Superior temporal gyrus (tissue), 1 donor: ENCODE data around the gene LRRIQ1.
A peak's percentile ranks its signal among the peaks of the same experiment; 100 is the strongest.

Source experiments
- DNase-seq: peaks from one replicate; pipeline ENCODE4 v3.0.0-alpha.2; 2016; ENCODE audit errors: extremely low spot score

Gene LRRIQ1

GRCh38 chr12:85060916-85061315 is 24.8 kb downstream of the LRRIQ1 start:
- DNase-seq, result no peak

- no peak for DNase-seq
Observed at GRCh38 chr12:85065837-85066482, 29.8 kb downstream of the LRRIQ1 start.

DNA sequence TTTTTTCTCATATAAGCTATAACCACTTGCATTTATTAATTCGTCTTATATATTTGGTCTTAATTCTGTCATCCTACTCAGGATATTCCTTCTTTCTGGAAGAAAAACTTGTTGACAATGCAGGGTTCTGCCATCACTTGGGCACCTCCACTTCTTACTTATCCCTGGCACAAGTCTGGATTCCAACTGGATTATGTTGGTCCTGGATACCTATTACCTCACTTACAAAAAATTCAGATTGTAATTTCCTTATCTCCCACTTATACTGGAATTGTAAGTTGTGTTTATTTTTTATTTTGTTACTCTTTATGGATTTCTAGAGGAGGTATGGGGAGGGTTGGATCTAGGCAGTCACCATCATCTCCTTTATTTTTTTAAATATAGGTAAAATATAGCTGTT is 36.7 kb downstream of the LRRIQ1 start:
- DNase-seq, result no peak

GRCh38 chr12:85076688-85077430 is 40.7 kb downstream of the LRRIQ1 start:
- peak; percentile 82 for DNase-seq

GRCh38 chr12:85085066-85085465 is 48.9 kb downstream of the LRRIQ1 start:
- DNase-seq, result no peak

DNA sequence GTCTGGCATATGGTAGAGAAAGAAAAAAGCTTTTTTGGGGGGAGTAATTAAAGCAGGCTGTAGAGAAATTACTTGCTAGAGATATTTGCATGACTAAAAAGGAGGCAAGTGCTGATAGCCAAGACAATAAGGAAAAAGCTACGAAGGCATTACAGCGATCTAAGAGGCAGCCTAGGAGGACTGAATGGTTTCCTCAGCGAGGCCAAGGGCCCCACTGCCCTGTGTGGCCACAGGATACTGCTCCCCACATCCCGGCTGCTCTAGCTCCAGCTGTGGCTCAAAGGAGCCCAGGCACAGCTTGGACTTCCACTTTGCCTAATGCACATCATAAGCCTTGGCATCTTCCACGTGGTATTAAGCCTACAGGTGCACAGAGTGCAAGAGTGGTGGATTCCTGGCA is 53.6 kb downstream of the LRRIQ1 start:
- DNase-seq, result no peak

GRCh38 chr12:85092814-85093370 is 56.7 kb downstream of the LRRIQ1 start:
- DNase-seq, result no peak

DNA sequence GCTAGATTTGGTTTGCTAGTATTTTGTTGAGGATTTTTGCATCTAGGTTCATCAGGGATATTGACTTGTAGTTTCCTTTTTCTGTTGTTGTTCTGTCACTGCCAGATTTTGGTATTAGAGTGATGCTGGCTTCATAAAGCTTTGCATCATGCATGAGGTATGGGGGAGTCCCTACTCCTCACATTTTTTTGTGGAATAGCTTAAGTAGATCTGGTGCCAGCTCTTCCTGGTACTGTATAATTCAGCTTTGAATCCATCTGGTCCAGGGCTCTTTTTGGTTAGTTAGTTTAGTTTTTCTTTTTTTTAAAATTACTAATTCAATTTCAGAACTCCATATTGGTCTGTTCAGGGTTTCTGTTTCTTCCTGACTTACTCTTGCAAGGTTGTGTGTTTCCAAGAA is 59.4 kb downstream of the LRRIQ1 start:
- no peak for DNase-seq

DNA sequence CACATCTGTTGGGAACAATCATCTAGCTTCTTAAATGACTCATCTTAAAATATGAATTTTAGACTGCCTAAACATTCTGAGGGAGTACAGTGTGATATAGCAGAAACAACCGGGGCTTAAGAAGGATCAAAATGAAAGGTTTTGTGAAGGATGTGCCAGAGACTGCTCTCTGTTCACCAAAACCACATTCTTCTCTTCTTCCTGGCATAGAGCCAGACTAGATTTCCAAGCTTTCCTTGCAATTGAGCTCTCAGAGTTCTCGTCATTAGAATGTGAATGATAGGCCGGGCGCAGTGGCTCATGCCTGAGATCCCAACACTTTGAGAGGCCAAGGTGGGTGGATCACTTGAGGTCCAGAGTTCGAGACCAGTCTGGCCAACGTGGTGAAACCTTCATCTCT is 94.5 kb downstream of the LRRIQ1 start:
- DNase-seq, result no peak

DNA sequence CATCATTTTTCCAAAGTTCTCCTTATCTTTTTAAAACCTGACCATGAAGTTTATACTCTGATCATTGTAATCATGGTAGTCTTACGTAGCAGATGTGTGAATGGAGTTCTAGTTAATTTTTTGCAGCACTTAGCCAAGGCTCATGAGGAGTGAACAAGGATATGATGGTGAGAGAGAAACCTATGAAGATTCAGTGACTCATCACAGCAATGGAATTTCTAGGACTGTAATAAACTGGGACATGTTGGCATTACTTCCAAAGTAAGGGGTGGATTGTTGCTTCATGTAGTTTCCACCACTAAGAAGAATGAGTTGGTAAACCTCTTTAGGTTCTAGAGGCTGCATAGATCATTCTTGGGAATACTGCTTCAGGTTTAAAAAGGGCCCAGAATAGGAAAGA is 102.7 kb downstream of the LRRIQ1 start:
- no peak for DNase-seq

GRCh38 chr12:85147331-85147730 is 111.2 kb downstream of the LRRIQ1 start:
- DNase-seq, result no peak

DNA sequence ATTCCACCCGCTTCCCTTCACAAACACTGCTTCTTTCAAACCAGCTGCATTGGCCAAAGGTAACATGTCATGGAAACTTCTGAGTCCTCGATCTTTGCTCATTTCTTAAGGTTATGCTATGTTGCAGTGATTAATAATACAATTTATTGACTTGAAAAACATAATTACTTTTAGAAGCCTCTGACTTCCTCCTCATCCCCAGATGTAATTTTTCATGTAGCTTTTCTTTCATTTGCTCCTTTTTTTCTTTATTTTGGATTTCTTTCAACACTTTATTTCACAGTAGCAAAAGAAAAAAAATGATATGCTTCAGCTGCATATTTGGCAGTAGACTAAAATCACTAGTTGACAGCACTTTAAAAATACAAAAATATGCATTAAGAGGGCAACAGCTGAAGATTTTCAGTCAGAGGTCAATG is 116.2 kb downstream of the LRRIQ1 start:
- DNase-seq, result no peak

DNA sequence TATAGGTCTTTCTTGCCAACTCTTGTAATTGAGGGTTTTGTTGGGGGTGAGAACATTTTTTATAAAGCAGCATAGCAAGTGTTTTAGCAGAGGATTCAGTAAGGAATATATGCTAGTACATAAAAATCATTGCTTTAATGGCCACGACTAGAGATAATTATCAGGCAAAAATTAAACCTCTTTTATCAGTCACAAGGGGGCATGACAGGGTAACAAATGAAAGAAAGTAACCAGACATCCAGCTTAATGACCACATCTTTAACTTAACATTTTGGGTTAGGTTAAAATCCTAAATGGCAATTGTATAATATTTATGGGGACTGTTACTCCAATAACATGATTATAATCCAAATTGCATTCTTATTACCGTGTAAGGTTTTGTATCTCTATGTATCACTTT is 119.6 kb downstream of the LRRIQ1 start:
- DNase-seq, result no peak

DNA sequence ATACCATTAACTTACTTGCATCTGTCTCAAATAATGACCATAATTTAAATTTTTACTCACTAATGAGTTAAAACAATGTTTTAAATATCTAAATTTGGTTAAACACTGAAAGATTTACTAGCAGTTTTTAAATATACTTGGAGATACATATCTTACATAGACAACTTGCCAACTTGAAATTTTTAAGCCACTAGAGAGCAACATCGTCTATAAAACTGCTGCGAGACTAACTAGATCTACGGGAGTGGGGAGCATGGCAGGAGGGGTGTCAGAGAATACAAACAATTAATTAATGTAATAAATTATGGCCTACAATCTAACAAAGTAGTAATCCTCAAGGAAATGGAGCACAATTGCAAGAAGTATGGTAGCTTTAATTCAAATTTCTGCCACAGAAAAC is 120.4 kb downstream of the LRRIQ1 start:
- DNase-seq, result no peak

- DNase-seq, result no peak
Observed at GRCh38 chr12:85157035-85157603, 121.0 kb downstream of the LRRIQ1 start.

DNA sequence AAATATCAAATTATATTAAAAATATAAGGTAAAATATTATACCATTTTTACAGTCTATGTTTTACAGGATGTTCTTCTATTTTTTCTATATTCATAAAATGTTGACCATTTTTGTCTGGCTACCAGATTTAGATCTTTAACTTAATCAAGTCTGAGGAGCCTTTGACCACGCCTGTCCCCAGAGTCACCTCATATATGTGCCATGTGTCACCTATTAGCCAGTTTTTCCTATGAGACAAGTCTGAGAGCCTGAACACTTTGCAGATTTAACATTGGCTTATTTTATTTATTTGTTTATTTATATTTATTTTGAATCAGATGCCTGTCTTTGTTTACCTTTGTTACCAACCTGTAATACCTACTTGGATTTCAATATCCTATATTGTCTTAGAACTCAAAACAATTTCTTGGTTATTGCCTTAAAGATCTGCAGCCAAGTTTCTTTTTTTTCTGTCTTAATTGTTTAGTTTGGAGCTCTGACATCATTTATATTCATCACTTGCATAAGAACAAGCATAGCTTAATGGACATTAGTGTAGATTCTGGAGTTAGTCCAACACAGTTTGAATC is 127.7 kb downstream of the LRRIQ1 start:
- no peak for DNase-seq

- no peak for DNase-seq
Observed at GRCh38 chr12:85179680-85180270, 143.6 kb downstream of the LRRIQ1 start.

GRCh38 chr12:85182699-85183098 is 146.5 kb downstream of the LRRIQ1 start:
- DNase-seq, result no peak

DNA sequence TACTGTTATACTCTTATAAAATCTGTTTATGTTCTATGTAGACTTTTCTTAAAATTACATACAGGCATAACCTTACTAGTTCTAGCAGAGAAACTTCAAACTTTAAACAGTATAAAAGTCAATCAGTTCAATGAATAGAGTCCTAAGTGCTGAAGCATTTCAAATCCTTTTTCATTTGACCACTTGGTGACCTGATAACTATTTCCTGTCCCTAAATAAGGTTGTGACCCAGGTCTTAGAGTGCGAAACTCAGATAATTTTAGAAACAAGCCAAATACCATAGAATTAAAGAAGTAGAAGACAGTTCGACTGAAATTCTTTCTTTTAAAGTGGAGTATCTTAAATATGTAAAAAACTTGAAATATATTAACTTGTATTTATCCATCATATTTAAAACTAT is 147.7 kb downstream of the LRRIQ1 start:
- no peak for DNase-seq

- no peak for DNase-seq
Observed at GRCh38 chr12:85186236-85186635, 150.1 kb downstream of the LRRIQ1 start.

DNA sequence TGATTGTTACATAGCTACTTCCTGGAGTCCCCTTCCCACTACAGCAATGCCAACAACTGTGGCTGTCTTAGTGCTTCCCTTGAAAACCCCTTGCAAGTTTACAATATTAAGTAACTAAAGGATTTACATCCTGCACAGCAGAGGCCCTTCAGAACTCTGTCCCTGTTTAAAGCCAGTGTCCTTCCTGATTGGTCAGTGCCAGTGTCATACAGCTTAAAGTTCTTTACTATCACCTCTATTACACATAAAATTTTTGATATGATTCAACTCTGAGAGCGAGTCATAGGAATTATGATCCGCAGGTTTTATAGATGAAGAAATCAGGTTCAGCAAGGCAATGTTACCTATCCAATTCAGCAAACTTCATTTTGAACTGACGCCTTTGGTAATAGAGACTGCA is 152.5 kb downstream of the LRRIQ1 start:
- no peak for DNase-seq

GRCh38 chr12:85190728-85191127 is 154.6 kb downstream of the LRRIQ1 start:
- DNase-seq, result no peak
